ENCODE measurements around the gene LRRC4C. TPM values are rescaled to one million over a fixed set of nuclear protein-coding genes. Genes with fewer than 3 reads are reported as not detected.
A peak's percentile ranks its signal among the peaks of the same experiment; 100 is the strongest.

The LRRC4C gene
- total RNA-seq, 1 donor from 2014 or later: 1.2 TPM

DNA sequence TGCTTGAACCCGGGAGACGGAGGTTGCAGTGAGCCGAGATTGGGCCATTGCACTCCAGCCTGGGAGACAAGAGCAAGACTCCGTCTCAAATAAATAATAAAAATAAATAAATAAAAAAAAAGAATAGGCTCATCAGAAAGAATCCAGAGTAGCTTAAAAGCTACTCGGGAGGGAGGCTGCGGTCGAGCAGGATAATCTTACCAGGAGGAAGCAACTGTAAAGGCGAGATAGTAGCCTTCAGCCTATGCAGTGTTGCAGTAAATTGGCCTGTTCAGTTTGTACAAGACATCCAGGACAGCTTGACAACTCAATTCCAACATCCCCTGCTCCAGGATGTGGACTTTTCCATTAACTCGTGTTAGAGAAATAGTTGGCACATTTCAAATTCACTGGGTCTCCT lies 1164.7 kb downstream of the LRRC4C start:
- DNase-seq (ENCODE audit: low spot score): no peak
- peaks cover 4% of the 10 kb centered on the region for H3K4me1 Mint-ChIP-seq (ENCODE audit: unreplicated experiment)
- no peaks in the 10 kb centered on the region for H3K9me3 Mint-ChIP-seq (ENCODE audit: unreplicated experiment)
- no peak overlapping the region for H3K4me3 Mint-ChIP-seq (ENCODE audit: unreplicated experiment)
- H3K27me3 Mint-ChIP-seq (ENCODE audit: unreplicated experiment): peaks cover 8% of the 10 kb centered on the region
- no peak overlapping the region for H3K27ac Mint-ChIP-seq (ENCODE audit: unreplicated experiment)
- no peaks in the 10 kb centered on the region for H3K36me3 Mint-ChIP-seq (ENCODE audit: low read depth, unreplicated experiment)
- TF ChIP-seq, protein P1, sequence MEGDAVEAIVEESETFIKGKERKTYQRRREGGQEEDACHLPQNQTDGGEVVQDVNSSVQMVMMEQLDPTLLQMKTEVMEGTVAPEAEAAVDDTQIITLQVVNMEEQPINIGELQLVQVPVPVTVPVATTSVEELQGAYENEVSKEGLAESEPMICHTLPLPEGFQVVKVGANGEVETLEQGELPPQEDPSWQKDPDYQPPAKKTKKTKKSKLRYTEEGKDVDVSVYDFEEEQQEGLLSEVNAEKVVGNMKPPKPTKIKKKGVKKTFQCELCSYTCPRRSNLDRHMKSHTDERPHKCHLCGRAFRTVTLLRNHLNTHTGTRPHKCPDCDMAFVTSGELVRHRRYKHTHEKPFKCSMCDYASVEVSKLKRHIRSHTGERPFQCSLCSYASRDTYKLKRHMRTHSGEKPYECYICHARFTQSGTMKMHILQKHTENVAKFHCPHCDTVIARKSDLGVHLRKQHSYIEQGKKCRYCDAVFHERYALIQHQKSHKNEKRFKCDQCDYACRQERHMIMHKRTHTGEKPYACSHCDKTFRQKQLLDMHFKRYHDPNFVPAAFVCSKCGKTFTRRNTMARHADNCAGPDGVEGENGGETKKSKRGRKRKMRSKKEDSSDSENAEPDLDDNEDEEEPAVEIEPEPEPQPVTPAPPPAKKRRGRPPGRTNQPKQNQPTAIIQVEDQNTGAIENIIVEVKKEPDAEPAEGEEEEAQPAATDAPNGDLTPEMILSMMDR (IDR thresholded peaks at IDR 0.05; ENCODE audit: unreplicated experiment): no peak

DNA sequence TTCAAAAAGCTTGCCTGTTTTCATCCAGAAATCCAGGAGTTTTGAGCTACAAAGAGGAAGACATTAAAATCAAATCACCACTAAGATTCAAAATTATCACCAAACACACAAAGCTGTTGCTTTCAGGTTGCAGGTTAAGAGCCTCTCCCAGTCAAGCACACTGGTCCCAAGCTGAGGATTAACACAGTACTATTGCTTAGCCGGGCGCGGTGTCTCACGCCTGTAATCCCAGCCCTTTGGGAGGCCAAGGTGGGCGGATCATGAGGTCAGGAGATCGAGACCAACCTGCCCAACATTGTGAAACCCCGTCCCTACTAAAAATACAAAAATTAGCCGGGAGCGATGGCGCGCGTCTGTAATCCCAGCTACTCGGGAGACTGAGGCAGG lies 1165.1 kb downstream of the LRRC4C start:
- no peaks in the 10 kb centered on the region for H3K36me3 Mint-ChIP-seq (ENCODE audit: low read depth, unreplicated experiment)
- TF ChIP-seq, protein P1 (IDR thresholded peaks at IDR 0.05; ENCODE audit: unreplicated experiment): no peak
- no peak overlapping the region for H3K27ac Mint-ChIP-seq (ENCODE audit: unreplicated experiment)
- no peak for DNase-seq (ENCODE audit: low spot score)
- peaks cover 4% of the 10 kb centered on the region for H3K4me1 Mint-ChIP-seq (ENCODE audit: unreplicated experiment)
- peaks cover 8% of the 10 kb centered on the region for H3K27me3 Mint-ChIP-seq (ENCODE audit: unreplicated experiment)
- peak overlapping the region; percentile 92 for H3K4me3 Mint-ChIP-seq (ENCODE audit: unreplicated experiment)
- no peaks in the 10 kb centered on the region for H3K9me3 Mint-ChIP-seq (ENCODE audit: unreplicated experiment)

DNA sequence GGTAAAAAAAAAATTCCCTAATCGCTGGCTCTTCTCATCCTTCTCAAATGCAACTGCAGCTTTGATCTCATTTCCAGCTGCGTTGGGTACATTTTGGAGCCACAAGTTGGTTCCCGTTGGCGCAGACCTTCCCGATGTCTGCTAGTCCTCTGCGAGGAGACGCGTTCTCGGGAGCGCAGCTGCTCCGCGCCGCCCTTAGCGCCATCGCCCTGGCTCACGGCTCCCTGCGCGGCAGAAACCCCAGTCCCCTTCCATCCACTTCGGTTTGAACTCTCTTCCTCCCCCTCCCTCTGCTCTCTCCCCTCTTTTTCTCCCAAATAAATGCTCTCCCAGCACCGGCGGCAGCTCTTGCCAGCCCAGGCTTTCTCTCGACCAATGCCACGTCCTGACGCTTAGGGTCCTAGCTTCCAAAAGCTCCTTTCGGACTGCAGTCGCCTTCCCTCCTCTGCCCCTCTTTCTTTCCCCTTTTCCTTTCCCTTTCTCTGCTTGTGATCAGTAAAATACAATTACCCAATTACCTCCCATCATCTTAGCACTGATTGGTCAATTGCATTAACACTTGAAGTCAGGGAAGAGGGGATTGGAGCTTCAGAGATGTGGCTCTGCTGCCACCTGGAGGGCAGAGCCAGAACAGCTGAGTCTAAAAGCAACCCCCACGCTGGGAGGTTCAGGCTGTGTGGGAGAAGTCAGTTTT lies 1165.7 kb downstream of the LRRC4C start:
- TF ChIP-seq, protein P1 (IDR thresholded peaks at IDR 0.05; ENCODE audit: unreplicated experiment): peak; percentile 83
- Mint-ChIP-seq H3K36me3 (ENCODE audit: low read depth, unreplicated experiment) (no peaks in the 10 kb centered on the region), H3K27ac (ENCODE audit: unreplicated experiment) (no peak overlapping the region), H3K4me3 (ENCODE audit: unreplicated experiment) (peak overlapping the region; percentile 92), H3K9me3 (ENCODE audit: unreplicated experiment) (no peaks in the 10 kb centered on the region), H3K27me3 (ENCODE audit: unreplicated experiment) (peaks cover 8% of the 10 kb centered on the region), H3K4me1 (ENCODE audit: unreplicated experiment) (peaks cover 4% of the 10 kb centered on the region)
- DNase-seq (ENCODE audit: low spot score): peak; percentile 75

DNA sequence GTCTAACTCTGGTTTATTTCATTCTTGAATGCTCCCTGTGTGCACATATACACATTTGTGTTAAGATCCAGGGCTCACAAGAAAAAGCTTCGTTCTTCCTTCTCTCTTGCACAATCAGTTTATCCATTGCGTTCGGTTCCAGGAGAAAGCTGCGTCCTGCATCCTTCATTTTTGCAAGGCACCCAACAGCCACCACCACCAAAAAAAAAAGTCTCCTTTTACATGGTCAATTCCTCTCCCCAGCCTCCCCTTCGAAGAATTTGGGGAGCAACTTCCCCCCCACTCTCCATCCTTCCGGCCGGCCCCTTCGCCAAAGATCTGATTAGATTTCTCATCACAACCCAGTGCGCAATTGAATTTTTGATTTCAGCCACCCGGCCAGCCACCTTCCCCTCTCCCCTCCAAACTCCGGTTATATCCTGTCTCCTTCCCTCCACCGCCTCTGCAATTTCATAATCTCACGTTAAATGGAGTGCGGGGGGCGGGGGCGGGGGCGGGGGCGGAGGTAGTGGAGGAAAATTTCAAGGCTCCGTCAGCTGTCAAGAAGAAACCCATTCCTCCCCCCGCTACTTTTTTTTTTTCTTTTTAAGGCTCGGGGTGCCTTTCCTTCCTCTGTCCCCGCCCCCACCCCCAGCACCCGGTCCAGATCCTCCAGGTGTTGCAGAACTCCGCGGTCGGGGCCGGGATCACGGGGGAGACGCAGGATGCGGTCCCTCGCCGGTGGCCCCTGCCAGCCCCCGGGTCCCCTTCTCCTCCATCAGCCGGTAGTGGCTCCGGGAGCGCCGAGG lies 1166.5 kb downstream of the LRRC4C start:
- peak overlapping the region; percentile 92 for H3K4me3 Mint-ChIP-seq (ENCODE audit: unreplicated experiment)
- no peaks in the 10 kb centered on the region for H3K9me3 Mint-ChIP-seq (ENCODE audit: unreplicated experiment)
- H3K27ac Mint-ChIP-seq (ENCODE audit: unreplicated experiment): no peak overlapping the region
- TF ChIP-seq, protein P1 (IDR thresholded peaks at IDR 0.05; ENCODE audit: unreplicated experiment): no peak
- no peaks in the 10 kb centered on the region for H3K36me3 Mint-ChIP-seq (ENCODE audit: low read depth, unreplicated experiment)
- no peak for DNase-seq (ENCODE audit: low spot score)
- peaks cover 8% of the 10 kb centered on the region for H3K27me3 Mint-ChIP-seq (ENCODE audit: unreplicated experiment)
- peaks cover 4% of the 10 kb centered on the region for H3K4me1 Mint-ChIP-seq (ENCODE audit: unreplicated experiment)

DNA sequence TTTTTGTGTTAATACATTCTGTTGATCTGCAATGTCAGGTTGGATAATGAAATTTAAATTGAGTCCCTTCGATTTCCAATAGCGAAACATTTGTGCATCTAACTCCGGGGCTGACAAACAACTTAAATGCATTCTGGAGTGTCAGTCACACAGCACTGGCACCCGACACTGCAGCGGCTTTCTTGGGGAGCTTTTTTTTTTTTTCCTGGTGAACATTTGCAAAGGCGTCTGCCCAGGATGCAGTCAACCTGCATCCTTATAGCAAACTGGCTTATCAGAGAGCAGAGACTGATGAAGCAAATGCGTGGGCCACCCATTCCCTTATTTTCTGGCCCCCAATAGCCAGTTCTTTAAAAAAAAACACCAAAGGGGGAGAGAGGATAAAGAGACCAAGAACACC lies 1167.7 kb downstream of the LRRC4C start:
- TF ChIP-seq, protein P1 (IDR thresholded peaks at IDR 0.05; ENCODE audit: unreplicated experiment): no peak
- Mint-ChIP-seq H3K9me3 (ENCODE audit: unreplicated experiment) (no peaks in the 10 kb centered on the region), H3K27ac (ENCODE audit: unreplicated experiment) (no peak overlapping the region), H3K36me3 (ENCODE audit: low read depth, unreplicated experiment) (no peaks in the 10 kb centered on the region), H3K4me1 (ENCODE audit: unreplicated experiment) (peaks cover 4% of the 10 kb centered on the region), H3K27me3 (ENCODE audit: unreplicated experiment) (peaks cover 8% of the 10 kb centered on the region), H3K4me3 (ENCODE audit: unreplicated experiment) (no peak overlapping the region)
- no peak for DNase-seq (ENCODE audit: low spot score)
